HEK293 (cell line): ENCODE results near the gene KCTD10.

Source experiments
- CTCF ChIA-PET: fragments of 350-600 bp; formaldehyde crosslinking; extraction: SDS; loops from one replicate; lab custom pipeline; 2021; ENCODE audit warnings: antibody characterized with exemption; lab: Yijun Ruan, JAX
- POLR2A ChIA-PET: fragments of 300-600 bp; formaldehyde crosslinking; extraction: SDS; loops from one replicate; lab custom pipeline; 2020; ENCODE audit warnings: antibody characterized with exemption, inconsistent platforms; lab: Yijun Ruan, JAX
- H3K27ac ChIP-seq: fragments of 200-500 bp; sonication (Bioruptor generic); 2 replicates; pipeline ENCODE4 v1.5.1; 2014; ENCODE audit warnings: low read depth, low read length, control low read depth, inconsistent platforms; ENCODE audit errors: extremely low read depth
- H3K36me3 ChIP-seq, 2 experiments: fragments of 200-500 bp in 1 of 2; sonication (Bioruptor generic) in 1 of 2; 1 replicate in 1 of 2; 2 replicates in 1 of 2; pipeline ENCODE4 v1.5.1; 2014 to 2017; ENCODE audit warnings: inconsistent platforms in 2 of 2, low read length in 2 of 2; ENCODE audit not compliant: control insufficient read depth in 2 of 2, insufficient read depth in 1 of 2
- H3K4me1 ChIP-seq: fragments of 200-500 bp; sonication (Bioruptor generic); 2 replicates; pipeline ENCODE4 v1.5.1; 2014; ENCODE audit warnings: mild to moderate bottlenecking, low read length, inconsistent platforms; ENCODE audit not compliant: control insufficient read depth, insufficient read depth
- H3K4me3 ChIP-seq: 2 replicates; pipeline ENCODE4 v1.5.1; 2011; ENCODE audit warnings: low read depth, mild to moderate bottlenecking, control low read depth, low read length, moderate library complexity
- H3K9me3 ChIP-seq: fragments of 200-500 bp; sonication (Bioruptor generic); 2 replicates; pipeline ENCODE4 v1.5.1; 2014; ENCODE audit warnings: low read depth, low read length, inconsistent platforms; ENCODE audit not compliant: control insufficient read depth, insufficient read depth
- CTCF ChIP-seq: fragments of 450-650 bp; formaldehyde crosslinking; IDR thresholded peaks from 2 replicates; pipeline ENCODE4 v1.5.1; 2016; ENCODE audit warnings: missing biosample characterization, missing genetic modification characterization
- EGR2 ChIP-seq: fragments of 450-650 bp; formaldehyde crosslinking; IDR thresholded peaks from 2 replicates; pipeline ENCODE4 v1.5.1; 2016; ENCODE audit warnings: low read depth, missing biosample characterization, missing genetic modification characterization
- FEZF1 ChIP-seq: fragments of 450-650 bp; formaldehyde crosslinking; IDR thresholded peaks from 2 replicates; pipeline ENCODE4 v1.5.1; 2016; ENCODE audit warnings: missing biosample characterization, missing genetic modification characterization
- KLF7 ChIP-seq: fragments of 450-650 bp; formaldehyde crosslinking; IDR thresholded peaks from 2 replicates; pipeline ENCODE4 v1.5.1; 2016; ENCODE audit warnings: missing biosample characterization, missing genetic modification characterization, borderline replicate concordance
- OSR2 ChIP-seq: fragments of 450-650 bp; formaldehyde crosslinking; IDR thresholded peaks from 2 replicates; pipeline ENCODE4 v1.5.1; 2016; ENCODE audit warnings: missing biosample characterization, missing genetic modification characterization
- PRDM1 ChIP-seq: fragments of 450-650 bp; formaldehyde crosslinking; IDR thresholded peaks from 2 replicates; pipeline ENCODE4; 2016; ENCODE audit warnings: missing biosample characterization, missing genetic modification characterization
- REPIN1 ChIP-seq: fragments of 450-650 bp; formaldehyde crosslinking; IDR thresholded peaks from 2 replicates; pipeline ENCODE4 v1.5.1; 2017; ENCODE audit warnings: missing biosample characterization, missing genetic modification characterization, low read depth
- ZBTB7A ChIP-seq: fragments of 450-650 bp; formaldehyde crosslinking; IDR thresholded peaks from 2 replicates; pipeline ENCODE4 v1.5.1; 2016; ENCODE audit warnings: low read depth, missing biosample characterization, missing genetic modification characterization
- ZNF112 ChIP-seq: fragments of 450-650 bp; formaldehyde crosslinking; IDR thresholded peaks from 2 replicates; pipeline ENCODE4 v1.5.0; 2017; ENCODE audit warnings: missing biosample characterization, missing genetic modification characterization
- ZNF114 ChIP-seq: fragments of 450-650 bp; formaldehyde crosslinking; IDR thresholded peaks from 2 replicates; pipeline ENCODE4 v1.5.0; 2017; ENCODE audit warnings: missing biosample characterization, missing genetic modification characterization
- ZNF138 ChIP-seq: fragments of 450-650 bp; formaldehyde crosslinking; IDR thresholded peaks from 2 replicates; pipeline ENCODE4 v1.5.1; 2016; ENCODE audit warnings: missing biosample characterization, missing genetic modification characterization, borderline replicate concordance
- ZNF221 ChIP-seq: fragments of 450-650 bp; formaldehyde crosslinking; IDR thresholded peaks from 2 replicates; pipeline ENCODE4 v1.5.1; 2017; ENCODE audit warnings: missing biosample characterization, missing genetic modification characterization, borderline replicate concordance
- ZNF248 ChIP-seq: fragments of 450-650 bp; formaldehyde crosslinking; IDR thresholded peaks from 2 replicates; pipeline ENCODE4 v1.5.1; 2017; ENCODE audit warnings: missing biosample characterization, missing genetic modification characterization
- ZNF433 ChIP-seq: fragments of 450-650 bp; formaldehyde crosslinking; IDR thresholded peaks from 2 replicates; pipeline ENCODE4 v1.5.1; 2016; ENCODE audit warnings: missing biosample characterization, missing genetic modification characterization, low read depth
- ZNF529 ChIP-seq: fragments of 450-650 bp; formaldehyde crosslinking; IDR thresholded peaks from 2 replicates; pipeline ENCODE4 v1.5.1; 2017; ENCODE audit warnings: missing genetic modification characterization, missing biosample characterization; ENCODE audit not compliant: insufficient replicate concordance
- ZNF558 ChIP-seq: fragments of 450-650 bp; formaldehyde crosslinking; IDR thresholded peaks from 2 replicates; pipeline ENCODE4 v1.5.1; 2016; ENCODE audit warnings: missing biosample characterization, missing genetic modification characterization
- ZNF600 ChIP-seq: fragments of 450-650 bp; formaldehyde crosslinking; IDR thresholded peaks from 2 replicates; pipeline ENCODE4 v1.5.1; 2016; ENCODE audit warnings: missing biosample characterization, missing genetic modification characterization
- ZNF654 ChIP-seq: fragments of 450-650 bp; formaldehyde crosslinking; IDR thresholded peaks from 2 replicates; pipeline ENCODE4 v1.5.1; 2016; ENCODE audit warnings: low read depth, missing biosample characterization, missing genetic modification characterization
- ZNF660 ChIP-seq: fragments of 450-650 bp; IDR thresholded peaks from 2 replicates; pipeline ENCODE4 v1.5.1; 2018; ENCODE audit warnings: missing biosample characterization, mild to moderate bottlenecking, missing genetic modification characterization
- ZNF664 ChIP-seq: fragments of 450-650 bp; formaldehyde crosslinking; IDR thresholded peaks from 2 replicates; pipeline ENCODE4 v1.5.1; 2016; ENCODE audit warnings: missing biosample characterization, missing genetic modification characterization
- ZNF768 ChIP-seq: fragments of 450-650 bp; formaldehyde crosslinking; IDR thresholded peaks from 2 replicates; pipeline ENCODE4 v1.5.1; 2018; ENCODE audit warnings: missing biosample characterization, mild to moderate bottlenecking, missing genetic modification characterization
- ZSCAN23 ChIP-seq: fragments of 450-650 bp; formaldehyde crosslinking; IDR thresholded peaks from 2 replicates; pipeline ENCODE4 v1.5.1; 2016; ENCODE audit warnings: missing biosample characterization, missing genetic modification characterization
- TF ChIP-seq, protein P1 (sequence below): fragments of 450-650 bp; IDR thresholded peaks from 2 replicates; pipeline ENCODE4 v1.5.1; 2018; ENCODE audit warnings: missing biosample characterization, missing genetic modification characterization

KCTD10 gene

DNA sequence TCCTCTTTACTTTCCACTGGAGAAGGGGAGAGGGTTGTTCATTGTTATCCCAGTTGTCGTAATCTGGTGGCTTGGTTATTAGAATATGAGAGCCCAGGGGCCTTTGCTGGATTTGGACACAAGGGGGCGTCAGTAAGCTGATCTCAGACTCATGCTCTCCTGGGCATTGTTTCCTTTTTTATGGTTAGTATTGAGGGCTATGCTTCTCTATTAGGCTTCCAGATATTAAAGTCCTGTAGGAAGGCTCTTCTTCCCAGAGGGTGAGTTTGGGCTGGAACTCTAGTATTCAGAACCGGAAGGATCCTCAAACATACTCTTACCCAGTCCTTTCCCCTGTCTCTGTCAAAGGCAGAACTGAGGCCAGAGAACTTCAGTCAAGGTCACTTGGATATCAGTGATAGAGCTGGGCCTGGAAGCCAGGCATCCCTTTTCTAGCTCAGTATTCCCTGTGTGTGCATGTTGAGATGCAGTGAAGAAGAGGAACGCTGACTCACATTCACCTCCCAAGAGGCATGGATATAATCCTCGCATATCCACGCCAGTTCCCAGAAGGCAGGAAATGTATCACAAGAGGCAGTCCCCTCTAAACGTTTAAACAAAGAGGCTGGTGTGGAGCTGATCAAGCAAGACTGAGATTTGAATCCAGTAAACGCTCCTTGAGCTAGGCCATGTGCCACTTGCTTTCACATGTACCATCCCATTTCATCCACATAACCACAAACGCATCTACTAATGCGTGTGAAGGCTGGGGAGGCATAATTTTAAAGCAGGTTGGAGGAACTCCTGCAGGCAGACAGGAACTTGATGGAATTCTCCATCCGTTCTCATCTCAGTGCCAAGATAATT lies 41.9 kb upstream of the KCTD10 start:
- Histone ChIP-seq H3K4me1 (no peaks in the 10 kb centered on the region), H3K4me3 (no peak overlapping the region), H3K36me3 (peaks cover 12 to 80% of the 10 kb centered on the region in 2 experiments; a peak in 2 of 3 replicates), H3K27ac (no peak overlapping the region), H3K9me3 (no peaks in the 10 kb centered on the region)
- TF ChIP-seq ZNF600 (tag by site-specific recombination): no peak
- 0 out of 2 replicates have a peak, but pooled peaks have one; percentile 9 for TF ChIP-seq ZNF660
- TF ChIP-seq FEZF1: no peak
- TF ChIP-seq CTCF (tag by site-specific recombination): peak; percentile 59; the same call in 1 of the 2 replicates
- no peak for TF ChIP-seq ZBTB7A
- TF ChIP-seq ZNF654 (tag by site-specific recombination): peak; percentile 85
- ChIA-PET POLR2A (no interaction called here), CTCF (interaction anchor here (0.6 to 7.2 kb wide), 26 partner anchors 11 to 1576 kb away, joined by 3 to 89 read pairs (median 3); no protein-coding TSS in a partner anchor)

DNA sequence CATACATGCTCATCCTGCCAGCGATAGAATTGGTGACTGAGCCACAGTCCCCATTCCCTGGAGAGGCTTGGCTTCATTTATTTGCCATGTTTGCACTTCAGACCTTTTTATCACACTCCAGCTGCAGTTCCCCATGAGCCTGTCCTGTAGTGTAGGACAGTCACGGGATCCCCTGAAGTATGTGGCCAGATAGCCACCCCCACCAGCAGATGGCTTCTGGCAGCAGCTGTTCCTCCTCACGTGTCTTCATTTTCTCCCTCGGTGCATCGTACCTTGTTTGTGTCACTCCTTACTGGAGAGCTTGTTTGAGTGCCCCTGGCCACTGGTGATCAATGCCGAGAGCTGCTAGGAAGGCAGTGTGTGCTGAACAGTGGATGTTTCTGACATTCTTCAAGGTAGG lies 40.5 kb upstream of the KCTD10 start:
- ChIA-PET POLR2A (interaction anchor here (0.5 kb wide), 1 partner anchor 162 kb away, joined by 3 read pairs; no protein-coding TSS in a partner anchor), CTCF (interaction anchor here (0.9 to 7.2 kb wide), 9 partner anchors 10 to 328 kb away, joined by 3 to 89 read pairs (median 4); no protein-coding TSS in a partner anchor)
- H3K4me1 ChIP-seq: no peaks in the 10 kb centered on the region
- H3K4me3 ChIP-seq: no peak overlapping the region
- TF ChIP-seq PRDM1 (tag by site-specific recombination) (no peak), ZNF433 (no peak), ZNF221 (tag by site-specific recombination) (no peak), ZNF558 (no peak), ZNF112 (tag by site-specific recombination) (no peak), ZNF529 (no peak), KLF7 (tag by site-specific recombination) (no peak), ZNF248 (no peak), ZNF768 (tag by site-specific recombination) (no peak), ZNF138 (no peak), OSR2 (tag by site-specific recombination) (no peak), ZSCAN23 (tag by site-specific recombination) (no peak)
- TF ChIP-seq, protein P1, sequence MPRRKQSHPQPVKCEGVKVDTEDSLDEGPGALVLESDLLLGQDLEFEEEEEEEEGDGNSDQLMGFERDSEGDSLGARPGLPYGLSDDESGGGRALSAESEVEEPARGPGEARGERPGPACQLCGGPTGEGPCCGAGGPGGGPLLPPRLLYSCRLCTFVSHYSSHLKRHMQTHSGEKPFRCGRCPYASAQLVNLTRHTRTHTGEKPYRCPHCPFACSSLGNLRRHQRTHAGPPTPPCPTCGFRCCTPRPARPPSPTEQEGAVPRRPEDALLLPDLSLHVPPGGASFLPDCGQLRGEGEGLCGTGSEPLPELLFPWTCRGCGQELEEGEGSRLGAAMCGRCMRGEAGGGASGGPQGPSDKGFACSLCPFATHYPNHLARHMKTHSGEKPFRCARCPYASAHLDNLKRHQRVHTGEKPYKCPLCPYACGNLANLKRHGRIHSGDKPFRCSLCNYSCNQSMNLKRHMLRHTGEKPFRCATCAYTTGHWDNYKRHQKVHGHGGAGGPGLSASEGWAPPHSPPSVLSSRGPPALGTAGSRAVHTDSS: no peak
- H3K9me3 ChIP-seq: no peaks in the 10 kb centered on the region
- H3K27ac ChIP-seq: no peak overlapping the region
- H3K36me3 ChIP-seq: peaks cover 12 to 77% of the 10 kb centered on the region in 2 experiments; a peak in 2 of 3 replicates

GRCh38 chr12:109513977-109514376 lies 36.9 kb upstream of the KCTD10 start:
- POLR2A ChIA-PET: no interaction called here
- no peak overlapping the region for H3K27ac ChIP-seq
- TF ChIP-seq REPIN1 (tag by site-specific recombination): no peak
- no peak for TF ChIP-seq ZNF114
- 0 out of 2 replicates have a peak, but pooled peaks have one; percentile 20 for TF ChIP-seq EGR2 (tag by site-specific recombination)
- no peak for TF ChIP-seq ZNF664 (tag by site-specific recombination)
- no peak overlapping the region for H3K4me3 ChIP-seq
- CTCF ChIA-PET: interaction anchor here (0.8 kb wide), 1 partner anchor 81 kb away, joined by 4 read pairs; no protein-coding TSS in a partner anchor
- no peaks in the 10 kb centered on the region for H3K9me3 ChIP-seq
- H3K4me1 ChIP-seq: no peaks in the 10 kb centered on the region
- peaks cover 11 to 77% of the 10 kb centered on the region in 2 experiments for H3K36me3 ChIP-seq
